ENCODE data around the gene NOD1. TPM values are rescaled to one million over a fixed set of nuclear protein-coding genes. Genes with fewer than 3 reads are reported as not detected.

The NOD1 gene
- total RNA-seq, 1 experiment from 2014 or later: 8.1 TPM

- ChIA-PET POLR2A (interaction anchor here (0.7 kb wide), 1 partner anchor 306 kb away, joined by 3 read pairs; no protein-coding TSS in a partner anchor), CTCF (interaction anchor here (0.6 kb wide), 1 partner anchor 117 kb away, joined by 6 read pairs; no protein-coding TSS in a partner anchor)
- no peaks in the 10 kb centered on the region for H3K27me3 ChIP-seq (ENCODE audit: control insufficient read depth, insufficient read depth, low read length)
- no peaks in the 10 kb centered on the region; the same call in 1 of the 2 replicates for H3K4me1 ChIP-seq (ENCODE audit: control insufficient read depth, insufficient read depth, low read length)
- H3K4me3 ChIP-seq (ENCODE audit: low read depth in 2 of 2, low read length in 2 of 2): no peak overlapping the region
- H3K9me3 ChIP-seq (ENCODE audit: control insufficient read depth, insufficient read depth, low read depth, low read length): no peaks in the 10 kb centered on the region
- no peak for TF ChIP-seq TCF7L2 (IDR thresholded peaks at IDR 0.05; ENCODE audit: low read depth, low read length)
- no peak for TF ChIP-seq REST (IDR thresholded peaks at IDR 0.05; ENCODE audit: insufficient read depth in 1 of 2, low read depth in 2 of 2, low read length in 1 of 2)
- no peak for TF ChIP-seq POLR2AphosphoS5 (IDR thresholded peaks at IDR 0.05; ENCODE audit: low read depth, low read length)
- no peak for TF ChIP-seq CTCF (IDR thresholded peaks at IDR 0.05)
- TF ChIP-seq SIN3A (IDR thresholded peaks at IDR 0.05; ENCODE audit: borderline replicate concordance, insufficient read depth, low read depth, low read length): no peak
- no peak for DNase-seq (ENCODE audit: low read depth, low spot score)
- intact Hi-C loops (cut with micrococcal nuclease; ENCODE audit: unreplicated experiment): no loop called here
- no peak for ATAC-seq
- BruUV-seq (replicated peaks): no TSS peak
- H3K27ac ChIP-seq (ENCODE audit: low read length): no peak overlapping the region
- no peaks in the 10 kb centered on the region for H3K36me3 ChIP-seq (ENCODE audit: control insufficient read depth, insufficient read depth, low read length)
- in situ Hi-C loops (cut with HindIII; ENCODE audit: low pct_unique_long_range_greater_than_20kb, low sequenced_read_pairs): no loop called here
These were observed 12.8 kb downstream of the NOD1 start for GRCh38 chr7:30465811-30466180.

GRCh38 chr7:30465046-30465810 is 13.4 kb downstream of the NOD1 start:
- no TSS peak for BruUV-seq (replicated peaks)
- no peaks in the 10 kb centered on the region; the same call in 1 of the 2 replicates for H3K4me1 ChIP-seq (ENCODE audit: control insufficient read depth, insufficient read depth, low read length)
- no peak for ATAC-seq
- no peak overlapping the region for H3K27ac ChIP-seq (ENCODE audit: low read length)
- H3K4me3 ChIP-seq (ENCODE audit: low read depth in 2 of 2, low read length in 2 of 2): no peak overlapping the region
- H3K9me3 ChIP-seq (ENCODE audit: control insufficient read depth, insufficient read depth, low read depth, low read length): no peaks in the 10 kb centered on the region
- in situ Hi-C loops (cut with HindIII; ENCODE audit: low pct_unique_long_range_greater_than_20kb, low sequenced_read_pairs): no loop called here
- intact Hi-C loops (cut with micrococcal nuclease; ENCODE audit: unreplicated experiment): no loop called here
- ChIA-PET POLR2A (interaction anchor here (0.7 kb wide), 1 partner anchor 306 kb away, joined by 3 read pairs; no protein-coding TSS in a partner anchor), CTCF (interaction anchor here (0.6 kb wide), 1 partner anchor 117 kb away, joined by 6 read pairs; no protein-coding TSS in a partner anchor)
- no peak for DNase-seq (ENCODE audit: low read depth, low spot score)
- no peaks in the 10 kb centered on the region for H3K27me3 ChIP-seq (ENCODE audit: control insufficient read depth, insufficient read depth, low read length)
- no peaks in the 10 kb centered on the region for H3K36me3 ChIP-seq (ENCODE audit: control insufficient read depth, insufficient read depth, low read length)
- TF ChIP-seq TCF7L2 (IDR thresholded peaks at IDR 0.05; ENCODE audit: low read depth, low read length): no peak
- no peak for TF ChIP-seq SIN3A (IDR thresholded peaks at IDR 0.05; ENCODE audit: borderline replicate concordance, insufficient read depth, low read depth, low read length)
- no peak for TF ChIP-seq REST (IDR thresholded peaks at IDR 0.05; ENCODE audit: insufficient read depth in 1 of 2, low read depth in 2 of 2, low read length in 1 of 2)
- no peak for TF ChIP-seq POLR2AphosphoS5 (IDR thresholded peaks at IDR 0.05; ENCODE audit: low read depth, low read length)
- TF ChIP-seq CTCF (IDR thresholded peaks at IDR 0.05): no peak
